Breast epithelium (tissue), 3 donors: ENCODE data around the gene PNMA1.

Experiments used
- CTCF ChIP-seq, 3 donors: fragments of 450-650 bp; IDR thresholded peaks; one replicate each; pipeline ENCODE4 v1.5.1; 2016 to 2017; ENCODE audit warnings: antibody characterized with exemption in 3 of 3, mild to moderate bottlenecking in 3 of 3, moderate library complexity in 3 of 3
- POLR2AphosphoS5 ChIP-seq, 3 donors: sonication (generic); formaldehyde crosslinking; IDR thresholded peaks; one replicate each; pipeline ENCODE4 v1.6.1; 2017; ENCODE audit warnings: antibody characterized with exemption in 3 of 3

DNA sequence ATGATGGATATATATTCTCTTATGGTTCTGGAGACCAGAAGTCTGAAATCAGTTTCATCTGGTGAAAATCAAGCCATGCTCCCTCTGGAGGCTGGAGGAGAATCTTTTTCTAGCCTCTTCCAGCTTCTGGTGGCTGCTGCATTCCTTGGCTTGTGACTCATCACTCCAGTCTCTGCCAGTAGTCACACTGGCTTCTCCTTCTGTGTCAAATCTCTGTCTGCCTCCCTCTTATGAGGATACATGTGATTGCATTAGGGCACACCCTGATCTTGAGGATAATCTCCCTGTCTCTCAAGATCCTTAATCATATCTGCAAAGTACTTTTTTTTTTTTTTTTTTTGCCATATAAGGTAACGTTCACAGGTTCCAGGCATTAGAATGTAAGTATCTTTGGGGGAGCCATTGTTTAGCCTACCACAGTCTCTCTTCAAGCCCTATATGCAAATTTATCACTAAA lies 51.7 kb downstream of the PNMA1 start:
- TF ChIP-seq POLR2AphosphoS5 (IDR thresholded peaks at IDR 0.05), result no peak
- TF ChIP-seq CTCF (IDR thresholded peaks at IDR 0.05), result no peak
